ENCODE measurements around the gene SDR42E2.

- TF ChIP-seq, protein P1, sequence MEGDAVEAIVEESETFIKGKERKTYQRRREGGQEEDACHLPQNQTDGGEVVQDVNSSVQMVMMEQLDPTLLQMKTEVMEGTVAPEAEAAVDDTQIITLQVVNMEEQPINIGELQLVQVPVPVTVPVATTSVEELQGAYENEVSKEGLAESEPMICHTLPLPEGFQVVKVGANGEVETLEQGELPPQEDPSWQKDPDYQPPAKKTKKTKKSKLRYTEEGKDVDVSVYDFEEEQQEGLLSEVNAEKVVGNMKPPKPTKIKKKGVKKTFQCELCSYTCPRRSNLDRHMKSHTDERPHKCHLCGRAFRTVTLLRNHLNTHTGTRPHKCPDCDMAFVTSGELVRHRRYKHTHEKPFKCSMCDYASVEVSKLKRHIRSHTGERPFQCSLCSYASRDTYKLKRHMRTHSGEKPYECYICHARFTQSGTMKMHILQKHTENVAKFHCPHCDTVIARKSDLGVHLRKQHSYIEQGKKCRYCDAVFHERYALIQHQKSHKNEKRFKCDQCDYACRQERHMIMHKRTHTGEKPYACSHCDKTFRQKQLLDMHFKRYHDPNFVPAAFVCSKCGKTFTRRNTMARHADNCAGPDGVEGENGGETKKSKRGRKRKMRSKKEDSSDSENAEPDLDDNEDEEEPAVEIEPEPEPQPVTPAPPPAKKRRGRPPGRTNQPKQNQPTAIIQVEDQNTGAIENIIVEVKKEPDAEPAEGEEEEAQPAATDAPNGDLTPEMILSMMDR (IDR thresholded peaks at IDR 0.05; ENCODE audit: low read depth, low read length, poor library complexity, severe bottlenecking), result no peak
- TF ChIP-seq EZH2phosphoT487 (IDR thresholded peaks at IDR 0.05; ENCODE audit: borderline replicate concordance, low read length), result no peak
These were observed 70.7 kb downstream of the SDR42E2 start for GRCh38 chr16:22233037-22233372.

Measured in DOHH2 (cell line).